Upper lobe of left lung (tissue), 4 donors: Measurements from ENCODE around the gene GSDMA.

Source experiments
- POLR2A ChIP-seq, 4 donors: fragments of 450-650 bp; IDR thresholded peaks; one replicate each; pipeline ENCODE4 v1.5.1; 2016 to 2017; ENCODE audit warnings: antibody characterized with exemption in 4 of 4, mild to moderate bottlenecking in 2 of 4
- TF ChIP-seq, protein P1 (sequence below), 6 experiments: fragments of 450-650 bp in 4 of 6; fragments of 200-600 bp in 2 of 6; sonication (generic) in 2 of 6; IDR thresholded peaks; one replicate each; pipeline ENCODE4 v1.5.1; 2016 to 2019; ENCODE audit warnings: antibody characterized with exemption in 6 of 6

- TF ChIP-seq, protein P1, sequence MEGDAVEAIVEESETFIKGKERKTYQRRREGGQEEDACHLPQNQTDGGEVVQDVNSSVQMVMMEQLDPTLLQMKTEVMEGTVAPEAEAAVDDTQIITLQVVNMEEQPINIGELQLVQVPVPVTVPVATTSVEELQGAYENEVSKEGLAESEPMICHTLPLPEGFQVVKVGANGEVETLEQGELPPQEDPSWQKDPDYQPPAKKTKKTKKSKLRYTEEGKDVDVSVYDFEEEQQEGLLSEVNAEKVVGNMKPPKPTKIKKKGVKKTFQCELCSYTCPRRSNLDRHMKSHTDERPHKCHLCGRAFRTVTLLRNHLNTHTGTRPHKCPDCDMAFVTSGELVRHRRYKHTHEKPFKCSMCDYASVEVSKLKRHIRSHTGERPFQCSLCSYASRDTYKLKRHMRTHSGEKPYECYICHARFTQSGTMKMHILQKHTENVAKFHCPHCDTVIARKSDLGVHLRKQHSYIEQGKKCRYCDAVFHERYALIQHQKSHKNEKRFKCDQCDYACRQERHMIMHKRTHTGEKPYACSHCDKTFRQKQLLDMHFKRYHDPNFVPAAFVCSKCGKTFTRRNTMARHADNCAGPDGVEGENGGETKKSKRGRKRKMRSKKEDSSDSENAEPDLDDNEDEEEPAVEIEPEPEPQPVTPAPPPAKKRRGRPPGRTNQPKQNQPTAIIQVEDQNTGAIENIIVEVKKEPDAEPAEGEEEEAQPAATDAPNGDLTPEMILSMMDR (IDR thresholded peaks at IDR 0.05), result no peak
- peak in 1 of 4 donors; percentile 22 for TF ChIP-seq POLR2A (IDR thresholded peaks at IDR 0.05)
Observed at GRCh38 chr17:39927929-39928857, 34.6 kb upstream of the GSDMA start.
